Central memory CD8-positive, alpha-beta T cell (primary cell): Measurements from ENCODE around the gene GXYLT2.

Experiments
- ATAC-seq: fragments of 150-1000 bp; cut with Tn5 transposase; replicated peaks from 2 replicates; pipeline ENCODE4 v1.10.0; 2022; ENCODE audit warnings: mild to moderate bottlenecking, moderate FRiP score, moderate number of reproducible peaks; ENCODE audit not compliant: poor library complexity, severe bottlenecking; ENCODE audit errors: extremely low read depth
- DNase-seq, 2 donors: peaks; one replicate each; pipeline ENCODE4 v3.0.0; 2021; ENCODE audit warnings: low spot score in 2 of 2
- H3K27ac Mint-ChIP-seq: one replicate; pipeline ENCODE4 v1.8.0; 2022; ENCODE audit warnings: low read depth, mild to moderate bottlenecking, moderate library complexity, mixed read lengths
- H3K27me3 Mint-ChIP-seq: one replicate; pipeline ENCODE4 v1.8.0; 2022; ENCODE audit warnings: mixed read lengths
- H3K36me3 Mint-ChIP-seq: one replicate; pipeline ENCODE4 v1.8.0; 2022; ENCODE audit warnings: mild to moderate bottlenecking, moderate library complexity, mixed read lengths; ENCODE audit not compliant: insufficient read depth
- H3K4me1 Mint-ChIP-seq: one replicate; pipeline ENCODE4 v1.8.0; 2022; ENCODE audit warnings: mixed read lengths
- H3K4me3 Mint-ChIP-seq: one replicate; pipeline ENCODE4 v1.8.0; 2022; ENCODE audit warnings: mild to moderate bottlenecking, moderate library complexity, mixed read lengths
- H3K9me3 Mint-ChIP-seq: one replicate; pipeline ENCODE4 v1.8.0; 2022; ENCODE audit warnings: mixed read lengths

The GXYLT2 gene

GRCh38 chr3:72887705-72888545 lies at the start of gene GXYLT2:
GXYLT2 (plus strand) TSS chr3:72888046; CDS start chr3:72888234, 188 bp downstream.
- H3K4me3 Mint-ChIP-seq, result peak within 1 kb of the TSS; percentile 69
- DNase-seq (no peak), ATAC-seq (peak; percentile 69)
- H3K27me3 Mint-ChIP-seq, result peaks cover 86% of the 10 kb centered on the region
- H3K9me3 Mint-ChIP-seq, result no peaks in the 10 kb centered on the region
- peaks cover 7% of the 10 kb centered on the region for H3K4me1 Mint-ChIP-seq
- no peaks in the 10 kb centered on the region for H3K36me3 Mint-ChIP-seq
- H3K27ac Mint-ChIP-seq, result no peak within 1 kb of the TSS

GRCh38 chr3:72839057-72839456 lies 48.8 kb upstream of the GXYLT2 start:
- Mint-ChIP-seq H3K4me1 (peaks cover 11% of the 10 kb centered on the region), H3K9me3 (no peaks in the 10 kb centered on the region), H3K27me3 (no peaks in the 10 kb centered on the region), H3K36me3 (peaks cover 49% of the 10 kb centered on the region), H3K4me3 (no peak overlapping the region), H3K27ac (no peak overlapping the region)
- ATAC-seq (no peak), DNase-seq (no peak)

- Mint-ChIP-seq H3K27me3 (no peaks in the 10 kb centered on the region), H3K9me3 (no peaks in the 10 kb centered on the region), H3K4me3 (no peak overlapping the region), H3K4me1 (peaks cover 37% of the 10 kb centered on the region), H3K27ac (no peak overlapping the region), H3K36me3 (peaks cover 39% of the 10 kb centered on the region)
- DNase-seq, result no peak
- ATAC-seq, result no peak
Observed at GRCh38 chr3:72844436-72844993, 43.3 kb upstream of the GXYLT2 start.

- no peak for DNase-seq
- no peak overlapping the region for H3K27ac Mint-ChIP-seq
- H3K4me1 Mint-ChIP-seq, result peaks cover 41% of the 10 kb centered on the region
Observed at GRCh38 chr3:72846166-72846565, 41.7 kb upstream of the GXYLT2 start.

GRCh38 chr3:72847282-72847681 lies 40.6 kb upstream of the GXYLT2 start:
- Mint-ChIP-seq H3K27me3 (no peaks in the 10 kb centered on the region), H3K9me3 (no peaks in the 10 kb centered on the region), H3K4me1 (peaks cover 41% of the 10 kb centered on the region), H3K27ac (peak overlapping the region; percentile 85), H3K36me3 (peaks cover 16% of the 10 kb centered on the region), H3K4me3 (peak overlapping the region; percentile 93)
- ATAC-seq (no peak), DNase-seq (no peak)

More at GRCh38 chr3:72846166-72846565, 41.7 kb upstream of the GXYLT2 start:
- H3K27me3 Mint-ChIP-seq, result no peaks in the 10 kb centered on the region
- no peak overlapping the region for H3K4me3 Mint-ChIP-seq
- peaks cover 27% of the 10 kb centered on the region for H3K36me3 Mint-ChIP-seq
- H3K9me3 Mint-ChIP-seq, result no peaks in the 10 kb centered on the region
- no peak for ATAC-seq

GRCh38 chr3:72847751-72848702 lies 39.8 kb upstream of the GXYLT2 start, which contains the start of gene SHQ1:
SHQ1 (minus strand) TSS chr3:72848445; CDS start chr3:72848340, 105 bp downstream.
- H3K27ac Mint-ChIP-seq, result peak within 1 kb of the TSS; percentile 85
- peak; percentile 86 to 88 for DNase-seq
- peak within 1 kb of the TSS; percentile 93 for H3K4me3 Mint-ChIP-seq
- H3K4me1 Mint-ChIP-seq, result peaks cover 41% of the 10 kb centered on the region
- peaks cover 10% of the 10 kb centered on the region for H3K36me3 Mint-ChIP-seq
- H3K27me3 Mint-ChIP-seq, result no peaks in the 10 kb centered on the region
- ATAC-seq, result peak; percentile 99
- no peaks in the 10 kb centered on the region for H3K9me3 Mint-ChIP-seq

- H3K4me1 Mint-ChIP-seq, result peaks cover 40% of the 10 kb centered on the region
- peak overlapping the region; percentile 93 for H3K4me3 Mint-ChIP-seq
- H3K27me3 Mint-ChIP-seq, result no peaks in the 10 kb centered on the region
- H3K36me3 Mint-ChIP-seq, result peaks cover 7% of the 10 kb centered on the region
- H3K9me3 Mint-ChIP-seq, result no peaks in the 10 kb centered on the region
- ATAC-seq (peak; percentile 48), DNase-seq (no peak)
- peak overlapping the region; percentile 85 for H3K27ac Mint-ChIP-seq
Observed at GRCh38 chr3:72848703-72849081, 39.2 kb upstream of the GXYLT2 start.

GRCh38 chr3:72855001-72855400 lies 32.8 kb upstream of the GXYLT2 start:
- no peaks in the 10 kb centered on the region for H3K36me3 Mint-ChIP-seq

GRCh38 chr3:72860053-72860452 lies 27.8 kb upstream of the GXYLT2 start:
- no peak for DNase-seq
- Mint-ChIP-seq H3K4me1 (no peaks in the 10 kb centered on the region), H3K36me3 (no peaks in the 10 kb centered on the region), H3K27me3 (peaks cover 8% of the 10 kb centered on the region), H3K4me3 (no peak overlapping the region), H3K9me3 (no peaks in the 10 kb centered on the region), H3K27ac (no peak overlapping the region)
- ATAC-seq, result no peak

More at GRCh38 chr3:72855001-72855400, 32.8 kb upstream of the GXYLT2 start:
- H3K4me1 Mint-ChIP-seq, result no peaks in the 10 kb centered on the region
- no peak overlapping the region for H3K4me3 Mint-ChIP-seq
- H3K27ac Mint-ChIP-seq, result no peak overlapping the region
- DNase-seq, result no peak
- peaks cover 20% of the 10 kb centered on the region for H3K27me3 Mint-ChIP-seq
- ATAC-seq, result no peak
- H3K9me3 Mint-ChIP-seq, result no peaks in the 10 kb centered on the region

- Mint-ChIP-seq H3K4me3 (no peak overlapping the region), H3K4me1 (no peaks in the 10 kb centered on the region), H3K27ac (no peak overlapping the region), H3K36me3 (no peaks in the 10 kb centered on the region), H3K27me3 (peaks cover under 1% of the 10 kb centered on the region), H3K9me3 (no peaks in the 10 kb centered on the region)
- DNase-seq, result no peak
- no peak for ATAC-seq
Observed at GRCh38 chr3:72860846-72861245, 27.0 kb upstream of the GXYLT2 start.

GRCh38 chr3:72862314-72863090 lies 25.3 kb upstream of the GXYLT2 start:
- DNase-seq, result no peak
- no peak for ATAC-seq
- Mint-ChIP-seq H3K27me3 (peaks cover 8% of the 10 kb centered on the region), H3K4me1 (no peaks in the 10 kb centered on the region), H3K36me3 (no peaks in the 10 kb centered on the region), H3K4me3 (no peak overlapping the region), H3K27ac (no peak overlapping the region), H3K9me3 (no peaks in the 10 kb centered on the region)

GRCh38 chr3:72872183-72872582 lies 15.7 kb upstream of the GXYLT2 start:
- no peaks in the 10 kb centered on the region for H3K9me3 Mint-ChIP-seq

More at GRCh38 chr3:72872183-72872582, 15.7 kb upstream of the GXYLT2 start:
- Mint-ChIP-seq H3K27me3 (peaks cover 18% of the 10 kb centered on the region), H3K4me1 (no peaks in the 10 kb centered on the region), H3K36me3 (no peaks in the 10 kb centered on the region), H3K4me3 (no peak overlapping the region), H3K27ac (no peak overlapping the region)
- ATAC-seq (no peak), DNase-seq (no peak)
